ENCODE data around the gene RDH8. TPM values are rescaled to one million over a fixed set of nuclear protein-coding genes. Genes with fewer than 3 reads are reported as not detected.

The RDH8 gene
- polyA plus RNA-seq, 1 donor (not counting 4 experiments of a cell fraction or from before 2014, with no cell fraction given): not detected

- no peak overlapping the region for H3K9ac ChIP-seq (ENCODE audit: control insufficient read depth, extremely low read depth, insufficient read depth, low read length)
- H3K9me3 ChIP-seq (ENCODE audit: control insufficient read depth, low read depth, low read length): no peaks in the 10 kb centered on the region
- no peak overlapping the region for H3K27ac ChIP-seq (ENCODE audit: control insufficient read depth, insufficient read depth, low read length)
- H3K27me3 ChIP-seq (ENCODE audit: control insufficient read depth, extremely low read depth, insufficient read depth, low read length): no peaks in the 10 kb centered on the region
- FAIRE-seq (no peak), DNase-seq (ENCODE audit: low read depth, low spot score) (no peak)
- no peak overlapping the region for H3K4me2 ChIP-seq (ENCODE audit: control insufficient read depth, extremely low read depth, insufficient read depth, low read depth, low read length)
- dilution Hi-C loops (cut with MboI; ENCODE audit: extremely low pct_ligation_motif_present, low sequenced_read_pairs): no loop called here
- peaks cover 5% of the 10 kb centered on the region for H3K9me1 ChIP-seq (ENCODE audit: control insufficient read depth, extremely low read depth, insufficient read depth, low read length)
- H2AFZ ChIP-seq (ENCODE audit: control insufficient read depth, low read length): no peak overlapping the region
- H3K4me3 ChIP-seq (ENCODE audit: control insufficient read depth in 2 of 3, extremely low read depth in 1 of 3, insufficient read depth in 2 of 3, low read depth in 1 of 3, low read length in 3 of 3): no peak overlapping the region
- peaks cover 3% of the 10 kb centered on the region for H4K20me1 ChIP-seq (ENCODE audit: control insufficient read depth, extremely low read depth, insufficient read depth, low read length)
- H3K79me2 ChIP-seq (ENCODE audit: control insufficient read depth, insufficient read depth, low read length): no peaks in the 10 kb centered on the region
- no peaks in the 10 kb centered on the region for H3K36me3 ChIP-seq (ENCODE audit: control insufficient read depth in 2 of 2, extremely low read depth in 1 of 2, insufficient read depth in 2 of 2, low read length in 2 of 2)
- H3K4me1 ChIP-seq (ENCODE audit: control insufficient read depth, extremely low read depth, insufficient read depth, low read length): peaks cover 9% of the 10 kb centered on the region
- TF ChIP-seq EZH2 (IDR thresholded peaks at IDR 0.05; ENCODE audit: low read length) (no peak), CTCF (optimal IDR thresholded peaks at IDR 0.05 in 1 of 3, IDR thresholded peaks at IDR 0.05 in 1 of 3, conservative IDR thresholded peaks at IDR 0.05 in 1 of 3; ENCODE audit: extremely low read depth in 1 of 3, insufficient read depth in 2 of 3, low read length in 3 of 3) (no peak)
Observed at GRCh38 chr19:10005632-10006334, 7.5 kb upstream of the RDH8 start.

GRCh38 chr19:10006335-10006708, 7.0 kb upstream of the RDH8 start:
- Histone ChIP-seq H3K4me3 (ENCODE audit: control insufficient read depth in 2 of 3, extremely low read depth in 1 of 3, insufficient read depth in 2 of 3, low read depth in 1 of 3, low read length in 3 of 3) (no peak overlapping the region), H3K4me2 (ENCODE audit: control insufficient read depth, extremely low read depth, insufficient read depth, low read depth, low read length) (no peak overlapping the region), H3K79me2 (ENCODE audit: control insufficient read depth, insufficient read depth, low read length) (no peaks in the 10 kb centered on the region), H3K9me1 (ENCODE audit: control insufficient read depth, extremely low read depth, insufficient read depth, low read length) (peaks cover 5% of the 10 kb centered on the region), H3K27me3 (ENCODE audit: control insufficient read depth, extremely low read depth, insufficient read depth, low read length) (no peaks in the 10 kb centered on the region), H2AFZ (ENCODE audit: control insufficient read depth, low read length) (no peak overlapping the region), H3K4me1 (ENCODE audit: control insufficient read depth, extremely low read depth, insufficient read depth, low read length) (peaks cover 8% of the 10 kb centered on the region), H3K9ac (ENCODE audit: control insufficient read depth, extremely low read depth, insufficient read depth, low read length) (no peak overlapping the region), H4K20me1 (ENCODE audit: control insufficient read depth, extremely low read depth, insufficient read depth, low read length) (peaks cover 3% of the 10 kb centered on the region), H3K27ac (ENCODE audit: control insufficient read depth, insufficient read depth, low read length) (no peak overlapping the region), H3K36me3 (ENCODE audit: control insufficient read depth in 2 of 2, extremely low read depth in 1 of 2, insufficient read depth in 2 of 2, low read length in 2 of 2) (no peaks in the 10 kb centered on the region), H3K9me3 (ENCODE audit: control insufficient read depth, low read depth, low read length) (no peaks in the 10 kb centered on the region)
- FAIRE-seq (no peak), DNase-seq (ENCODE audit: low read depth, low spot score) (no peak)
- dilution Hi-C loops (cut with MboI; ENCODE audit: extremely low pct_ligation_motif_present, low sequenced_read_pairs): no loop called here
- TF ChIP-seq EZH2 (IDR thresholded peaks at IDR 0.05; ENCODE audit: low read length) (no peak), CTCF (optimal IDR thresholded peaks at IDR 0.05 in 1 of 3, IDR thresholded peaks at IDR 0.05 in 1 of 3, conservative IDR thresholded peaks at IDR 0.05 in 1 of 3; ENCODE audit: extremely low read depth in 1 of 3, insufficient read depth in 2 of 3, low read length in 3 of 3) (no peak)

Measured in keratinocyte (primary cell).